Effector CD4-positive, alpha-beta T cell (primary cell): ENCODE data around the gene PUDP.
"Not testable (repeated sequence)": the region's sequence is repeated elsewhere in the genome, so short reads cannot be mapped to it uniquely, and the experiment has no call there.

Source experiments
- DNase-seq: peaks from one replicate; pipeline ENCODE4 v3.0.0-alpha.2; 2020
- total RNA-seq: gene quantifications from one replicate; lab custom pipeline; 2026; lab: John Stamatoyannopoulos, UW

Gene PUDP
- 2.6 reads per million, percentile 8 among the genes with 10 or more reads in this experiment for total RNA-seq

GRCh38 chrX:7147978-7148854 is at the start of gene PUDP:
Gene PUDP, minus strand, starts transcription at chrX:7148153. Its CDS starts 40 bp downstream, at chrX:7148113.
- peak; percentile 86 for DNase-seq

- no peak for DNase-seq
Observed at GRCh38 chrX:7194606-7195005, 46.7 kb upstream of the PUDP start.

- no peak for DNase-seq
Observed at GRCh38 chrX:7192871-7193270, 44.9 kb upstream of the PUDP start.

GRCh38 chrX:7191681-7192110 is 43.7 kb upstream of the PUDP start:
- no peak for DNase-seq

GRCh38 chrX:7190157-7190556 is 42.2 kb upstream of the PUDP start:
- no peak for DNase-seq

- DNase-seq, result no peak
Observed at GRCh38 chrX:7188672-7189071, 40.7 kb upstream of the PUDP start.

- DNase-seq, result no peak
Observed at GRCh38 chrX:7184816-7185215, 36.9 kb upstream of the PUDP start.

- no peak for DNase-seq
Observed at GRCh38 chrX:7179446-7179845, 31.5 kb upstream of the PUDP start.

- DNase-seq, result not testable (repeated sequence)
Observed at GRCh38 chrX:7178859-7179258, 30.9 kb upstream of the PUDP start.

GRCh38 chrX:7170898-7171297 is 22.9 kb upstream of the PUDP start:
- DNase-seq, result peak; percentile 29

GRCh38 chrX:7169627-7170026 is 21.7 kb upstream of the PUDP start:
- DNase-seq, result no peak

- DNase-seq, result no peak
Observed at GRCh38 chrX:7168371-7168770, 20.4 kb upstream of the PUDP start.

- DNase-seq, result no peak
Observed at GRCh38 chrX:7164174-7164573, 16.2 kb upstream of the PUDP start.

- no peak for DNase-seq
Observed at GRCh38 chrX:7163146-7163677, 15.3 kb upstream of the PUDP start.

GRCh38 chrX:7159149-7159861 is 11.4 kb upstream of the PUDP start:
- DNase-seq, result no peak

- DNase-seq, result no peak
Observed at GRCh38 chrX:7158468-7158990, 10.6 kb upstream of the PUDP start.

- DNase-seq, result no peak
Observed at GRCh38 chrX:7156879-7157278, 8.9 kb upstream of the PUDP start.

- DNase-seq, result no peak
Observed at GRCh38 chrX:7155163-7155562, 7.2 kb upstream of the PUDP start.

- DNase-seq, result no peak
Observed at GRCh38 chrX:7154041-7154597, 6.2 kb upstream of the PUDP start.

- DNase-seq, result no peak
Observed at GRCh38 chrX:7153231-7153630, 5.3 kb upstream of the PUDP start.

- no peak for DNase-seq
Observed at GRCh38 chrX:7149411-7149810, 1.5 kb upstream of the PUDP start.

GRCh38 chrX:7147413-7147977 is 458 bp downstream of the PUDP start, which contains the start of gene STS:
Gene STS, plus strand, starts transcription at chrX:7147712. Its CDS starts 105,488 bp downstream, at chrX:7253200.
- DNase-seq, result peak; percentile 38
